Adrenal gland (tissue), 5 donors: ENCODE measurements around the gene TNFRSF11A.

ENCODE experiments used
- CTCF ChIP-seq, 6 experiments: fragments of 450-650 bp in 4 of 6; fragments of 200-600 bp in 2 of 6; sonication (generic) in 1 of 6; IDR thresholded peaks; 1 replicate in 5 of 6; 2 replicates in 1 of 6; pipeline versions ENCODE4 v1.5.1 to v1.8.0; 2016 to 2021; ENCODE audit warnings: antibody characterized with exemption in 6 of 6, mild to moderate bottlenecking in 2 of 6, moderate library complexity in 1 of 6
- POLR2A ChIP-seq, 2 donors: fragments of 450-650 bp; IDR thresholded peaks; one replicate each; pipeline ENCODE4 v1.6.1; 2017; ENCODE audit warnings: antibody characterized with exemption in 2 of 2, mild to moderate bottlenecking in 2 of 2, moderate library complexity in 1 of 2
- donor health status: DM: no; HTN: no; CAD: no.

- TF ChIP-seq CTCF (IDR thresholded peaks at IDR 0.05) (no peak), POLR2A (IDR thresholded peaks at IDR 0.05) (no peak)
Observed at GRCh38 chr18:62365420-62365819, 40.3 kb downstream of the TNFRSF11A start.
